H9 (cell line): ENCODE results near the gene CCDC157. TPM values are rescaled to one million over a fixed set of nuclear protein-coding genes. Genes with fewer than 3 reads are reported as not detected.

Experiments used
- DNase-seq: peaks from one replicate; pipeline ENCODE4 v3.0.0-alpha.2; 2017
- H2AFZ ChIP-seq: one replicate; pipeline ENCODE4 v1.6.1; 2013; ENCODE audit warnings: mild to moderate bottlenecking, low read length, control low read depth, moderate library complexity
- H2AK5ac ChIP-seq: 2 replicates; pipeline ENCODE4 v1.6.1; 2013; ENCODE audit warnings: low read length, control low read depth, mixed read lengths; ENCODE audit not compliant: insufficient read length
- H2BK120ac ChIP-seq: one replicate; pipeline ENCODE4 v1.6.1; 2013; ENCODE audit warnings: low read depth, mild to moderate bottlenecking, low read length, control low read depth, inconsistent platforms; ENCODE audit not compliant: poor library complexity, severe bottlenecking
- H2BK12ac ChIP-seq: 2 replicates; pipeline ENCODE4 v1.6.1; 2013; ENCODE audit warnings: low read length, control low read depth, mixed read lengths, low read depth; ENCODE audit not compliant: insufficient read length
- H2BK15ac ChIP-seq: 2 replicates; pipeline ENCODE4 v1.6.1; 2013; ENCODE audit warnings: low read depth, low read length, control low read depth
- H2BK20ac ChIP-seq: one replicate; pipeline ENCODE4 v1.6.1; 2013; ENCODE audit warnings: low read depth, mild to moderate bottlenecking, low read length, control low read depth, inconsistent platforms; ENCODE audit not compliant: poor library complexity, severe bottlenecking
- H2BK5ac ChIP-seq: 2 replicates; pipeline ENCODE4 v1.6.1; 2013; ENCODE audit warnings: low read length, control low read depth, mixed read lengths; ENCODE audit not compliant: insufficient read length
- H3K14ac ChIP-seq: 2 replicates; pipeline ENCODE4 v1.6.1; 2013; ENCODE audit warnings: low read length, control low read depth; ENCODE audit not compliant: insufficient read depth
- H3K18ac ChIP-seq: 2 replicates; pipeline ENCODE4 v1.6.1; 2013; ENCODE audit warnings: low read depth, mild to moderate bottlenecking, mixed read lengths, low read length, control low read depth; ENCODE audit not compliant: insufficient read length
- H3K23ac ChIP-seq: 2 replicates; pipeline ENCODE4 v1.6.1; 2013; ENCODE audit warnings: low read length, control low read depth, mixed read lengths, low read depth; ENCODE audit not compliant: insufficient read length
- H3K23me2 ChIP-seq: 2 replicates; pipeline ENCODE4 v1.6.1; 2013; ENCODE audit warnings: low read depth, mild to moderate bottlenecking, mixed read lengths, low read length, control low read depth; ENCODE audit not compliant: insufficient read length, poor library complexity, severe bottlenecking
- H3K27ac ChIP-seq: 2 replicates; pipeline ENCODE4 v1.5.1; 2013; ENCODE audit warnings: low read length, control low read depth, mixed read lengths, low read depth; ENCODE audit not compliant: insufficient read length
- H3K27me3 ChIP-seq: 2 replicates; pipeline ENCODE4 v1.6.1; 2013; ENCODE audit warnings: low read length, control low read depth, inconsistent platforms; ENCODE audit not compliant: insufficient read depth
- H3K4ac ChIP-seq: 2 replicates; pipeline ENCODE4 v1.6.1; 2013; ENCODE audit warnings: low read depth, mild to moderate bottlenecking, control low read depth, inconsistent platforms, low read length, moderate library complexity
- H3K4me1 ChIP-seq: 2 replicates; pipeline ENCODE4 v1.6.1; 2013; ENCODE audit warnings: low read length, control low read depth, inconsistent platforms; ENCODE audit not compliant: insufficient read depth
- H3K4me2 ChIP-seq: 2 replicates; pipeline ENCODE4 v1.6.1; 2013; ENCODE audit warnings: low read length, control low read depth, mixed read lengths; ENCODE audit not compliant: insufficient read length, insufficient read depth
- H3K56ac ChIP-seq: 2 replicates; pipeline ENCODE4 v1.6.1; 2013; ENCODE audit warnings: low read depth, mild to moderate bottlenecking, mixed read lengths, low read length, control low read depth; ENCODE audit not compliant: insufficient read length
- H3K79me1 ChIP-seq: 2 replicates; pipeline ENCODE4 v1.6.1; 2013; ENCODE audit warnings: low read depth, mild to moderate bottlenecking, moderate library complexity, low read length, control low read depth, inconsistent platforms; ENCODE audit not compliant: insufficient read depth, poor library complexity, severe bottlenecking
- H3K79me2 ChIP-seq: 2 replicates; pipeline ENCODE4 v1.6.1; 2013; ENCODE audit warnings: low read length, control low read depth, inconsistent platforms; ENCODE audit not compliant: insufficient read depth
- H3K9ac ChIP-seq: 2 replicates; pipeline ENCODE4 v1.6.1; 2013; ENCODE audit warnings: low read length, control low read depth, mixed read lengths; ENCODE audit not compliant: insufficient read length; ENCODE audit errors: extremely low read depth
- H3K9me3 ChIP-seq: one replicate; pipeline ENCODE4 v1.6.1; 2013; ENCODE audit warnings: low read depth, low read length, inconsistent platforms; ENCODE audit not compliant: control insufficient read depth
- H3T11ph ChIP-seq: one replicate; pipeline ENCODE4 v1.6.1; 2013; ENCODE audit warnings: mild to moderate bottlenecking, low read length, control low read depth, inconsistent platforms
- H4K20me1 ChIP-seq: one replicate; pipeline ENCODE4 v1.6.1; 2013; ENCODE audit not compliant: control insufficient read depth, insufficient read length, insufficient read depth
- H4K5ac ChIP-seq: 2 replicates; pipeline ENCODE4 v1.6.1; 2013; ENCODE audit warnings: low read depth, mild to moderate bottlenecking, mixed read lengths, low read length, control low read depth; ENCODE audit not compliant: insufficient read length
- H4K8ac ChIP-seq: replicated peaks from 2 replicates; pipeline ENCODE4 v1.6.1; 2013; ENCODE audit warnings: low read length, control low read depth, mixed read lengths, low read depth; ENCODE audit not compliant: insufficient read length
- H4K91ac ChIP-seq: 2 replicates; pipeline ENCODE4 v1.6.1; 2013; ENCODE audit warnings: low read depth, mild to moderate bottlenecking, moderate library complexity, mixed read lengths, low read length, control low read depth; ENCODE audit not compliant: insufficient read length
- H3K27ac Mint-ChIP-seq, 3 experiments: 2 replicates in 2 of 3; 3 replicates in 1 of 3; pipeline ENCODE4 v1.8.0; 2020 to 2021; ENCODE audit warnings: mixed read lengths in 3 of 3, mild to moderate bottlenecking in 1 of 3, moderate library complexity in 1 of 3
- H3K27me3 Mint-ChIP-seq: 2 replicates; pipeline ENCODE4 v1.8.0; 2021; ENCODE audit warnings: low read depth, mild to moderate bottlenecking, moderate library complexity, mixed read lengths
- H3K36me3 Mint-ChIP-seq, 3 experiments: 2 replicates in 2 of 3; 3 replicates in 1 of 3; pipeline ENCODE4 v1.8.0; 2020 to 2021; ENCODE audit warnings: low read depth in 3 of 3, mixed read lengths in 3 of 3; ENCODE audit not compliant: insufficient read depth in 1 of 3
- H3K4me1 Mint-ChIP-seq, 2 experiments: 2 replicates each; pipeline ENCODE4 v1.8.0; 2020; ENCODE audit warnings: mixed read lengths in 2 of 2
- H3K4me3 Mint-ChIP-seq, 2 experiments: 2 replicates in 1 of 2; 3 replicates in 1 of 2; pipeline ENCODE4 v1.8.0; 2020 to 2021; ENCODE audit warnings: mild to moderate bottlenecking in 2 of 2, mixed read lengths in 2 of 2, moderate library complexity in 1 of 2
- H3K9me3 Mint-ChIP-seq, 2 experiments: 2 replicates in 1 of 2; 3 replicates in 1 of 2; pipeline ENCODE4 v1.8.0; 2020; ENCODE audit warnings: mild to moderate bottlenecking in 2 of 2, mixed read lengths in 2 of 2, moderate library complexity in 1 of 2
- WGBS: extraction: QIAGEN DNeasy Blood & Tissue Kit; methylation state at CpG from one replicate; pipeline ENCODE4 v1.1.7; 2013; ENCODE audit warnings: missing lambda C conversion rate, low lambda C conversion rate, mixed read lengths; ENCODE audit not compliant: insufficient read length; ENCODE audit errors: extremely low coverage; 5-methylcytosine and 5-hydroxymethylcytosine counted together
- total RNA-seq: library from RNA; stranded (reverse); gene quantifications from 2 replicates; pipeline ENCODE4 v1.2.1, GENCODE V29; 2021
- TF ChIP-seq, protein P1 (sequence below): fragments of 200-600 bp; sonication (generic); conservative IDR thresholded peaks from 3 replicates; pipeline ENCODE4 v1.8.0; 2021; ENCODE audit warnings: antibody characterized with exemption, mild to moderate bottlenecking

Gene CCDC157
- total RNA-seq, 1 experiment from 2014 or later: 4.3 TPM

DNA sequence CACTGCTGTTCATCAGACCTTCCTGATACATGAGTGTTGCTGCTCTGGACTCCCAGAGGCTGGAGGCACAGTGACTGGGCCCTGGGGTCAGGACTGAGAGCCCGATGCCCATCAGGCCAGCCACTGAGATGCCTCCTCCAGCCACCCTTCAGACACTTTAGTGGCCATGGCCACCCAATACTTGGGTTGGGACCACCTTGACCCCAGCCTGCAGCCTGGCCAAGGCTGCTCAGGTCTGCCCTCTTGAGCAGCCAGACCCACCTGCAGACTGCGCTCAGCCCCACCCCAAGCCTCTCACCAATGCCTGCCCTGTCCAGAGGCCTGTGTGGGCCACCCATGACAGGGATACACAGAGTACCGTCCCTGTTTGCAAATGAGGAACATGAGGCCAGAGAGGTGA lies 26.3 kb downstream of the CCDC157 start:
- H2BK15ac ChIP-seq: no peak overlapping the region
- no peak for DNase-seq
- H3K4me2 ChIP-seq: no peak overlapping the region
- peaks cover 6% of the 10 kb centered on the region for H3K23me2 ChIP-seq
- no peak overlapping the region for H3K4ac ChIP-seq
- no peak overlapping the region for H4K5ac ChIP-seq
- no peak overlapping the region for H2AK5ac ChIP-seq
- Mint-ChIP-seq H3K4me3 (no peak overlapping the region), H3K36me3 (peaks cover 2 to 33% (median 29%) of the 10 kb centered on the region in 3 experiments; a peak in 6 of 7 replicates), H3K27ac (no peak overlapping the region), H3K4me1 (peaks cover 8 to 12% of the 10 kb centered on the region in 2 experiments), H3K9me3 (peaks cover 0 to 3% of the 10 kb centered on the region in 2 experiments; a peak in 1 of 5 replicates), H3K27me3 (peaks cover 4% of the 10 kb centered on the region)
- H3K18ac ChIP-seq: no peak overlapping the region
- H4K8ac ChIP-seq: no peak overlapping the region
- no peaks in the 10 kb centered on the region for H3K9me3 ChIP-seq
- H2BK20ac ChIP-seq: no peak overlapping the region
- H3T11ph ChIP-seq: no peak overlapping the region
- H2BK5ac ChIP-seq: no peak overlapping the region
- no CpG with 5 or more reads among the region's 3 CpGs for WGBS
- TF ChIP-seq, protein P1, sequence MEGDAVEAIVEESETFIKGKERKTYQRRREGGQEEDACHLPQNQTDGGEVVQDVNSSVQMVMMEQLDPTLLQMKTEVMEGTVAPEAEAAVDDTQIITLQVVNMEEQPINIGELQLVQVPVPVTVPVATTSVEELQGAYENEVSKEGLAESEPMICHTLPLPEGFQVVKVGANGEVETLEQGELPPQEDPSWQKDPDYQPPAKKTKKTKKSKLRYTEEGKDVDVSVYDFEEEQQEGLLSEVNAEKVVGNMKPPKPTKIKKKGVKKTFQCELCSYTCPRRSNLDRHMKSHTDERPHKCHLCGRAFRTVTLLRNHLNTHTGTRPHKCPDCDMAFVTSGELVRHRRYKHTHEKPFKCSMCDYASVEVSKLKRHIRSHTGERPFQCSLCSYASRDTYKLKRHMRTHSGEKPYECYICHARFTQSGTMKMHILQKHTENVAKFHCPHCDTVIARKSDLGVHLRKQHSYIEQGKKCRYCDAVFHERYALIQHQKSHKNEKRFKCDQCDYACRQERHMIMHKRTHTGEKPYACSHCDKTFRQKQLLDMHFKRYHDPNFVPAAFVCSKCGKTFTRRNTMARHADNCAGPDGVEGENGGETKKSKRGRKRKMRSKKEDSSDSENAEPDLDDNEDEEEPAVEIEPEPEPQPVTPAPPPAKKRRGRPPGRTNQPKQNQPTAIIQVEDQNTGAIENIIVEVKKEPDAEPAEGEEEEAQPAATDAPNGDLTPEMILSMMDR: no peak
- no peak overlapping the region for H2BK120ac ChIP-seq
- no peak overlapping the region for H3K56ac ChIP-seq
- H4K91ac ChIP-seq: no peak overlapping the region
- no peak overlapping the region for H3K23ac ChIP-seq
- no peaks in the 10 kb centered on the region for H3K79me1 ChIP-seq
- H2AFZ ChIP-seq: no peak overlapping the region
- H3K14ac ChIP-seq: no peak overlapping the region
- H3K79me2 ChIP-seq: no peaks in the 10 kb centered on the region
- H3K9ac ChIP-seq: no peak overlapping the region
- no peaks in the 10 kb centered on the region for H4K20me1 ChIP-seq
- no peak overlapping the region for H3K27ac ChIP-seq
- no peak overlapping the region for H2BK12ac ChIP-seq
- no peaks in the 10 kb centered on the region for H3K4me1 ChIP-seq
- no peaks in the 10 kb centered on the region for H3K27me3 ChIP-seq
